Loucy (cell line): ENCODE measurements around the gene LRRC58.
"Not testable (repeated sequence)": the region's sequence is repeated elsewhere in the genome, so short reads cannot be mapped to it uniquely, and the experiment has no call there.

Experiments used
- H2AFZ ChIP-seq: fragments of 200-600 bp; sonication (generic); 2 replicates; pipeline ENCODE4 v1.6.0; 2016; ENCODE audit warnings: antibody characterized with exemption, mild to moderate bottlenecking, low read length, moderate library complexity
- H3F3A ChIP-seq: fragments of 200-600 bp; 2 replicates; pipeline ENCODE4 v1.6.0; 2016; ENCODE audit warnings: antibody characterized with exemption, low read depth, mild to moderate bottlenecking
- H3K27me3 ChIP-seq: fragments of 200-600 bp; sonication (generic); 2 replicates; pipeline ENCODE4 v1.6.1; 2014; ENCODE audit warnings: low read length, mild to moderate bottlenecking; ENCODE audit not compliant: insufficient read depth, poor library complexity, severe bottlenecking
- H3K36me3 ChIP-seq: fragments of 200-600 bp; sonication (generic); 2 replicates; pipeline ENCODE4 v1.6.1; 2016; ENCODE audit warnings: low read length; ENCODE audit not compliant: insufficient read depth
- H3K4me1 ChIP-seq: fragments of 200-600 bp; sonication (generic); 2 replicates; pipeline ENCODE4 v1.5.1; 2014; ENCODE audit warnings: low read length, mild to moderate bottlenecking; ENCODE audit not compliant: insufficient read depth, poor library complexity, severe bottlenecking
- H3K4me2 ChIP-seq: fragments of 200-600 bp; sonication (generic); 2 replicates; pipeline ENCODE4 v1.6.0; 2014; ENCODE audit warnings: antibody characterized with exemption, low read length, low read depth, mild to moderate bottlenecking; ENCODE audit not compliant: poor library complexity, severe bottlenecking
- H3K4me3 ChIP-seq: fragments of 200-600 bp; sonication (generic); 2 replicates; pipeline ENCODE4 v1.5.1; 2014; ENCODE audit warnings: low read length, mild to moderate bottlenecking, mixed read lengths; ENCODE audit not compliant: poor library complexity, severe bottlenecking
- H3K79me2 ChIP-seq: fragments of 200-600 bp; sonication (generic); 2 replicates; pipeline ENCODE4 v1.6.1; 2014; ENCODE audit warnings: low read length; ENCODE audit not compliant: insufficient read depth
- H3K9ac ChIP-seq: fragments of 200-600 bp; sonication (generic); 2 replicates; pipeline ENCODE4 v1.6.0; 2014; ENCODE audit warnings: mild to moderate bottlenecking, low read depth, low read length, moderate library complexity; ENCODE audit not compliant: poor library complexity, severe bottlenecking
- H3K9me2 ChIP-seq: fragments of 200-600 bp; sonication (generic); replicated peaks from 2 replicates; pipeline ENCODE4 v1.6.1; 2016; ENCODE audit warnings: low read depth, low read length, mixed read lengths
- H3K9me3 ChIP-seq: fragments of 200-600 bp; sonication (generic); 2 replicates; pipeline ENCODE4 v1.6.1; 2014; ENCODE audit warnings: mild to moderate bottlenecking, antibody characterized with exemption, low read length, low read depth; ENCODE audit not compliant: insufficient read depth
- H4K20me1 ChIP-seq: fragments of 200-600 bp; sonication (generic); 2 replicates; pipeline ENCODE4 v1.6.0; 2014; ENCODE audit warnings: antibody characterized with exemption, low read length, mild to moderate bottlenecking; ENCODE audit not compliant: insufficient read depth, poor library complexity, severe bottlenecking
- EZH2phosphoT487 ChIP-seq: fragments of 200-600 bp; IDR thresholded peaks from 2 replicates; pipeline ENCODE4 v1.6.1; 2018; ENCODE audit warnings: antibody characterized with exemption, mild to moderate bottlenecking, moderate library complexity, borderline replicate concordance
- TF ChIP-seq, protein P1 (sequence below): fragments of 200-600 bp; sonication (generic); conservative IDR thresholded peaks from 2 replicates; pipeline ENCODE4 v1.5.1; 2014; ENCODE audit warnings: mild to moderate bottlenecking, antibody characterized with exemption, low read length

Gene LRRC58

GRCh38 chr3:120381503-120381902 lies 32.3 kb upstream of the LRRC58 start:
- no peak overlapping the region for H3K4me2 ChIP-seq
- no peak overlapping the region for H3K9ac ChIP-seq
- H2AFZ ChIP-seq, result no peak overlapping the region
- no peaks in the 10 kb centered on the region for H3K36me3 ChIP-seq
- H3F3A ChIP-seq, result no peaks in the 10 kb centered on the region
- peaks cover 16% of the 10 kb centered on the region for H3K4me1 ChIP-seq
- H3K79me2 ChIP-seq, result no peaks in the 10 kb centered on the region
- no peaks in the 10 kb centered on the region for H3K27me3 ChIP-seq
- H4K20me1 ChIP-seq, result no peaks in the 10 kb centered on the region
- no peaks in the 10 kb centered on the region for H3K9me2 ChIP-seq
- TF ChIP-seq, protein P1, sequence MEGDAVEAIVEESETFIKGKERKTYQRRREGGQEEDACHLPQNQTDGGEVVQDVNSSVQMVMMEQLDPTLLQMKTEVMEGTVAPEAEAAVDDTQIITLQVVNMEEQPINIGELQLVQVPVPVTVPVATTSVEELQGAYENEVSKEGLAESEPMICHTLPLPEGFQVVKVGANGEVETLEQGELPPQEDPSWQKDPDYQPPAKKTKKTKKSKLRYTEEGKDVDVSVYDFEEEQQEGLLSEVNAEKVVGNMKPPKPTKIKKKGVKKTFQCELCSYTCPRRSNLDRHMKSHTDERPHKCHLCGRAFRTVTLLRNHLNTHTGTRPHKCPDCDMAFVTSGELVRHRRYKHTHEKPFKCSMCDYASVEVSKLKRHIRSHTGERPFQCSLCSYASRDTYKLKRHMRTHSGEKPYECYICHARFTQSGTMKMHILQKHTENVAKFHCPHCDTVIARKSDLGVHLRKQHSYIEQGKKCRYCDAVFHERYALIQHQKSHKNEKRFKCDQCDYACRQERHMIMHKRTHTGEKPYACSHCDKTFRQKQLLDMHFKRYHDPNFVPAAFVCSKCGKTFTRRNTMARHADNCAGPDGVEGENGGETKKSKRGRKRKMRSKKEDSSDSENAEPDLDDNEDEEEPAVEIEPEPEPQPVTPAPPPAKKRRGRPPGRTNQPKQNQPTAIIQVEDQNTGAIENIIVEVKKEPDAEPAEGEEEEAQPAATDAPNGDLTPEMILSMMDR, result no peak
- no peak overlapping the region for H3K4me3 ChIP-seq
- H3K9me3 ChIP-seq, result no peaks in the 10 kb centered on the region

DNA sequence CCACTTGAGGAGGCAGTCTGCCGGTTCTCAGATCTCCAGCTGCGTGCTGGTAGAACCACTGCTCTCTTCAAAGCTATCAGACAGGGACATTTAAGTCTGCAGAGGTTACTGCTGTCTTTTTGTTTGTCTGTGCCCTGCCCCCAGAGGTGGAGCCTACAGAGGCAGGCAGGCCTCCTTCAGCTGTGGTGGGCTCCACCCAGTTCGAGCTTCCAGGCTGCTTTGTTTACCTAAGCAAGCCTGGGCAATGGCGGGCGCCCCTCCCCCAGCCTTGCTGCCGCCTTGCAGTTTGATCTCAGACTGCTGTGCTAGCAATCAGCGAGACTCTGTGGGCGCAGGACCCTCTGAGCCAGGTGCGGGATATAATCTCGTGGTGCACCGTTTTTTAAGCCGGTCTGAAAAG lies 28.8 kb upstream of the LRRC58 start:
- not testable (repeated sequence) for H3K36me3 ChIP-seq, H3K4me3 ChIP-seq, H3K9me2 ChIP-seq, H2AFZ ChIP-seq, H3K27me3 ChIP-seq, H3K4me2 ChIP-seq, H3K9ac ChIP-seq, H4K20me1 ChIP-seq, H3F3A ChIP-seq, H3K4me1 ChIP-seq, H3K79me2 ChIP-seq, H3K9me3 ChIP-seq

DNA sequence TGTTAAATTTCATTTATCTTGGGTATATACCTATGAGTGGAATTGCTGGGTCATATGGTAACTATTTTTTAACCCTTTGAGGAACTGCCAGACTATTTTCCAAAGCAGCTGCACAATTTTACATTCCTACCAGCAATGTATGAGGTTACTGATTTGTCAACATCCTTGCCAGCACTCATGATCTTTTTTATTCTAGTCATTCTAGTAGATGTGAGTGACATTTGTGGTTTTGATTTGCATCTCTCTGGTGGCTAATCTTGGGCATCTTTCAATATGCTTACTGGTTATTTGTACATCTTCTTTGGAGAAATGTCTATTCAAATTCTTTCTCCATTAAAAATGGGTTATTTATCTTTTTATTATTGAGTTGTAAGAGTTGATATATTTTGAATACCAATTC lies 21.3 kb upstream of the LRRC58 start:
- Histone ChIP-seq H3K9ac (no peak overlapping the region), H4K20me1 (no peaks in the 10 kb centered on the region), H3K4me2 (no peak overlapping the region), H2AFZ (no peak overlapping the region), H3K79me2 (no peaks in the 10 kb centered on the region), H3F3A (no peaks in the 10 kb centered on the region), H3K27me3 (no peaks in the 10 kb centered on the region), H3K4me1 (no peaks in the 10 kb centered on the region), H3K9me2 (no peaks in the 10 kb centered on the region), H3K36me3 (no peaks in the 10 kb centered on the region), H3K9me3 (no peaks in the 10 kb centered on the region), H3K4me3 (no peak overlapping the region)
- TF ChIP-seq, protein P1, result no peak
- TF ChIP-seq EZH2phosphoT487, result no peak

DNA sequence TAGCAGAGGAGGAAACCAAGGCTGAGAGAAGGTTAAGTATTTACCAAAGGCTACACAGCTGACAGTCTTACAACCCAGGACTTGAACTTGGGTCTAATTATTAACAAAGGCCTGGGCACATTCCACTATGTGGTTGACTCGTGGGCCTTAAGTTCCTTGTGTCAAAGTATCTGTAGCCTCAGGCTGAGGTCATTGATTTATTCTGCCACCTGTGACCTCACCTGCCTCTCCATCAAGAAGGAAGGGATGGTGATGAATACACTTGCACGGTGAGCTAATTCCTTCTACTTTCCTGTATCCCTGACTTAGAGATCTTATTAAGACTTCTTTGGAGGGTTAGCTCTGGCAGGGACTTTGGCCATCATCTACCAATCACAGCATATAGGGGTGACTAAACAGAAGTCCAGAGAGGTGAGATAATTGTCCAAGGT lies 19.9 kb upstream of the LRRC58 start:
- H3F3A ChIP-seq, result no peaks in the 10 kb centered on the region
- no peak overlapping the region for H3K4me2 ChIP-seq
- H3K27me3 ChIP-seq, result no peaks in the 10 kb centered on the region
- no peaks in the 10 kb centered on the region for H3K9me2 ChIP-seq
- H3K36me3 ChIP-seq, result no peaks in the 10 kb centered on the region
- H3K4me3 ChIP-seq, result no peak overlapping the region
- H2AFZ ChIP-seq, result no peak overlapping the region
- no peak overlapping the region for H3K9ac ChIP-seq
- no peaks in the 10 kb centered on the region for H3K79me2 ChIP-seq
- no peaks in the 10 kb centered on the region for H3K9me3 ChIP-seq
- no peak for TF ChIP-seq EZH2phosphoT487
- TF ChIP-seq, protein P1, result no peak
- no peaks in the 10 kb centered on the region for H3K4me1 ChIP-seq
- no peaks in the 10 kb centered on the region for H4K20me1 ChIP-seq
